ENCODE data around the gene PARP1.

PARP1 gene

GRCh38 chr1:226376300-226376699, 31.6 kb downstream of the PARP1 start:
- no peak for DNase-seq (ENCODE audit: low read depth)

- DNase-seq (ENCODE audit: low read depth), result no peak
Observed at GRCh38 chr1:226373376-226373775, 34.5 kb downstream of the PARP1 start.

- no peak for DNase-seq (ENCODE audit: low read depth)
Observed at GRCh38 chr1:226372885-226373284, 35.0 kb downstream of the PARP1 start.

- DNase-seq (ENCODE audit: low read depth), result no peak
Observed at GRCh38 chr1:226371866-226372490, 35.9 kb downstream of the PARP1 start.

GRCh38 chr1:226371027-226371694, 36.7 kb downstream of the PARP1 start:
- DNase-seq (ENCODE audit: low read depth), result no peak

- no peak for DNase-seq (ENCODE audit: low read depth)
Observed at GRCh38 chr1:226370144-226370923, 37.6 kb downstream of the PARP1 start.

GRCh38 chr1:226369110-226369509, 38.8 kb downstream of the PARP1 start:
- no peak for DNase-seq (ENCODE audit: low read depth)

GRCh38 chr1:226366290-226366689, 41.6 kb downstream of the PARP1 start:
- DNase-seq (ENCODE audit: low read depth), result no peak

GRCh38 chr1:226365831-226366231, 42.1 kb downstream of the PARP1 start:
- DNase-seq (ENCODE audit: low read depth), result no peak

- DNase-seq (ENCODE audit: low read depth), result no peak
Observed at GRCh38 chr1:226364901-226365565, 42.9 kb downstream of the PARP1 start.

GRCh38 chr1:226364514-226364899, 43.4 kb downstream of the PARP1 start:
- no peak for DNase-seq (ENCODE audit: low read depth)

GRCh38 chr1:226363801-226364513, 43.9 kb downstream of the PARP1 start:
- DNase-seq (ENCODE audit: low read depth), result no peak

- DNase-seq (ENCODE audit: low read depth), result no peak
Observed at GRCh38 chr1:226362891-226363447, 44.9 kb downstream of the PARP1 start.

- no peak for DNase-seq (ENCODE audit: low read depth)
Observed at GRCh38 chr1:226362361-226362760, 45.5 kb downstream of the PARP1 start.

- no peak for DNase-seq (ENCODE audit: low read depth)
Observed at GRCh38 chr1:226360106-226360746, 47.7 kb downstream of the PARP1 start.

- DNase-seq (ENCODE audit: low read depth), result no peak
Observed at GRCh38 chr1:226357416-226357815, 50.5 kb downstream of the PARP1 start.

GRCh38 chr1:226355669-226356551, 52.0 kb downstream of the PARP1 start:
- no peak for DNase-seq (ENCODE audit: low read depth)

- DNase-seq (ENCODE audit: low read depth), result no peak
Observed at GRCh38 chr1:226355016-226355415, 52.9 kb downstream of the PARP1 start.

- DNase-seq (ENCODE audit: low read depth), result no peak
Observed at GRCh38 chr1:226353698-226354525, 54.0 kb downstream of the PARP1 start.
